HL-60/S4 treated with phorbol 12-myristate 13-acetate at 8.2 ng/mL for 4 days and 3 days (cell line): ENCODE data around the gene SERPINB7.

Experiments
- in situ Hi-C: fragments of 300-500 bp; cut with MboI; formaldehyde crosslinking; loops from 2 replicates; pipeline ENCODE4 v1.15.0; 2022; ENCODE audit warnings: low sequenced_read_pairs

The SERPINB7 gene

DNA sequence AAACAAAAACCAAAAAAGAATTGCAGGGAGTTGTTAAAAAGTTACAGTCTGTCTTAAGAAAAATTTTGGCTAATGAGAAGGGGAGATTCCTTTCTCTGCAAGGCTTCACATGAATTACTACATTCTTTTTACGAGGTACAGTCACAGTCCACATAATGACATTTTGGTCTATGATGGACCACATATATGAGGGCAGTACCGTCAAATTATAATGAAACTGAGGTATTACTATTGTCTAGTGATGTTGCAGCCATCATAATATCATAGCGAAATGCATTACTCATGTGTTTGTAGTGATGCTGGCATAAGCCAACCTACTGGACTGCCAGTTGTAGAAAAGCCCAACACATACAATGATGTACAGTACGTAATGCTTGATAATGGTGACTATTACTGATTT, 12.5 kb downstream of the SERPINB7 start:
- in situ Hi-C loops: no loop called here

- in situ Hi-C loops: no loop called here
These were observed 13.4 kb downstream of the SERPINB7 start for GRCh38 chr18:63788447-63789096.

- in situ Hi-C loops: no loop called here
These were observed 14.1 kb downstream of the SERPINB7 start for GRCh38 chr18:63789327-63789726.

DNA sequence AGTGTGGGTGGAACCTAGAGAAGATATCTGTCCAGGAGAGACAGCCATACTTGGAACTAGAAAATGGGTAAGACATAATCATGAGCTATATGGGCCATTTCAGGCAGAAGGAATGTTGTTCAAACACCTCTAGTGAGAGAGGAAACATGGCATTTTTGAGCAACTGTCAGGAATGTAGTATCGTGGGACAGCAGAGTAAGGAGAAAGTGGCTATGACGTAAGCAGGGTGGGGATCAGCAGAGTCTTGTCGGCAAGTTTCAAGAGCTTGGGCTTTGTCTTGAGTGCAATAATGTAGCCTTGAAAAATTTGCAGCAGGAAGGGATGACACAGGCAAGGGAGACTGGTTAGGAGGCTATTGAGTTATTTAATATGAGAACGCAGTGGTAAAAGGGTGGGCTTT, 20.4 kb downstream of the SERPINB7 start:
- in situ Hi-C loops: no loop called here

DNA sequence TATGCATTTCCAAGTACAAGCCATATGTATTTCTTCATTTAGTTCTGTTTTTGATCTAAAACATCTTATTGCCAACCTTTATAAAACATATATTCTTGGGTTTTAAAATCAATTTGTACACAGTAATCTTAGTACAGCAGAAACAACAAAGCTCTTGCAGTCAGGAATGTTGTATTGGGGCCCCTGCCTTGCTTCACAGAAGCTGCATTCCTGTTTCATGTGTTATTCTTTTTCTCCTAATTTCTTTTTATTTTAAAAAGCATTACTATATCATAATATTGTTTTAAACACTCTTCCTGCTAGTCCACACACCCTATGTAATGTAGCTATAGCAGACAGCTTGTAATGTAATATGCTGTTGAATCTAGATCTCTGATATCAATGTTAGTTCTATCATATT, 24.0 kb downstream of the SERPINB7 start:
- in situ Hi-C loops: no loop called here

DNA sequence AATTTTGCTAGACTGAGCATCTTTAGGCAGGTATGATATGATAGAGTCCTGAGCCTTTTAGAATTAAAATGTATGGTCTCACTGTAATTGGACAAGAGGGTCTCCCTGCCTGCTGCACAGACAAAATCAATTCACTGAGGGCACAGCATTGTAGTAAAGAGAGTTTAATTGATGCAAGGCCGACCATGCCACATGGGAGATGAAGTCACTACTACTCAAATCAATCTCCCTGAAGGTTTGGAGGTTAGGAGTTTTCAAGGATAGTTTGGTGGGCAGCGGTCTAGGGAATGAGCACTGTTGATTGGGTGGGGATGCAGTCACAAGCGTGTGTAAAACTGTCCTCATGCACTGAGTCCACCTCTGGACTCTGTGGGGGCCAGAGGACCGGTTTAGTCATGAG, 26.1 kb downstream of the SERPINB7 start:
- in situ Hi-C loops: no loop called here

- in situ Hi-C loops: no loop called here
These were observed 32.9 kb downstream of the SERPINB7 start for GRCh38 chr18:63808125-63808524.

DNA sequence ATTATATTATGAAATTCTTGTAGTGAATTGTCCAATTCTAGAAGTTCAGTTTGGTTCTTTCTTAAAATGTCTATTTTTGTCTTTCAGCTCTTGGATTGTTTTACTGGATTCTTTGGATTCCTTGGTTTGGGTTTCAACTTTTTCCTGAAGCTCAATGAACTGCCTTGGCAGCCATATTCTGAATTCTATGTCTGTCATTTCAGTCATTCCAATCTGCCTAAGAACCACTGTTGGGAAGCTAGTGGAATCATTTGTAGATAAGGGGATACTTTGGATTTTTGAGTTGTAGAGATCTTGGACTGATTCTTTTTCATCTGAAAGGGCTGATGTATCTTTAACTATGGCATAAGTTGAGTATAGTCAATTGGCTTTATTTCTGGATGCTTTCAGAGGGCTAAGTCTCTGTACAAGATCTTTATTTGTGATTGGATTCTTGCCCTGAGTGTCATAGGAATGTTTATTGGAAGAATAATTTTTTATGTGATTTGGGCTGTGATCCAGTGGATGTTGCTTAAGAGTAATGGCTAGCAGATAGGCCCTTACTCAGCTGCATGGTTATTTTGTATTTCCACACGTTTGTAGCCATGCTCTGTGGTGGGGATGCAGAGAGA, 42.3 kb downstream of the SERPINB7 start:
- in situ Hi-C loops: no loop called here

DNA sequence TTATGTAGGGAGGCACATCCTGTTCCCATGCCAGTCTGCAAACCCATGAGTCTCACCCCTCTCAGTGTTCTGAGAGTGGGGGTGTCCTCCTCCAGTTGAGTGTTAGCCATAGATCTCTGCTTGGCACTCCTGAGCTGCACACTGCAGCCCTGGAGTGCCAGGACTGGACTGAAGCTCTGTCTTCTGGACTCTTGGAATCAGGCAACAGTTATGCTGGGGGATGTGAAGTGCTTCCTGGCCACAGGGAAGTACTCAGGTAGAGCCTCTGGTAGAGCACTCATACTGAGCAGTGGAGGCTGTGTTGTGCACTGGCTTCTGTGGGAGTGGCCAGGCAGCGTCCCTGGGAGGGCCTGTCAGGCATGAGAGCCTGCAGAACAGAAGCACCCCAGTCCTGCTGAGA, 43.0 kb downstream of the SERPINB7 start:
- in situ Hi-C loops: no loop called here

DNA sequence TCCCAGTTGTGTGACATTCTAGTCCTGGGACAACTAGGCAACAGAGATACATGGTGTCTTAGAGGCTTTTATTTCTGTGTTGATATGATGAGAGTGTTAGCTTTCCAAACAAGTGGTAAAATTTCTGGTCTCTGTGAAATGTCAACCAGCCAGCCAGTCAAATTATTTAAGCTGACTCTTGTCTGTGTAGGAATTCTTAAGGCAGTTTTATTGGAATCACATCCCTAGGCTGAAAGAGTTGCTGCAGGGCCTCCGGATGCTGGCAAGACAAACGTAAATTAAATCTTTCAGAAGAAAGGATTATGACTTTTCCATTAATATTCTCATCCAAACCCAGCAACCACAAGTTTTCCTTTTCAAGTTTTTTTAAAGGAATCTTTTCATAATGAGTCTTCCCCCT, 44.6 kb downstream of the SERPINB7 start:
- in situ Hi-C loops: no loop called here

GRCh38 chr18:63820694-63821093, 45.5 kb downstream of the SERPINB7 start:
- in situ Hi-C loops: no loop called here

GRCh38 chr18:63823516-63824219, 48.5 kb downstream of the SERPINB7 start:
- in situ Hi-C loops: no loop called here

DNA sequence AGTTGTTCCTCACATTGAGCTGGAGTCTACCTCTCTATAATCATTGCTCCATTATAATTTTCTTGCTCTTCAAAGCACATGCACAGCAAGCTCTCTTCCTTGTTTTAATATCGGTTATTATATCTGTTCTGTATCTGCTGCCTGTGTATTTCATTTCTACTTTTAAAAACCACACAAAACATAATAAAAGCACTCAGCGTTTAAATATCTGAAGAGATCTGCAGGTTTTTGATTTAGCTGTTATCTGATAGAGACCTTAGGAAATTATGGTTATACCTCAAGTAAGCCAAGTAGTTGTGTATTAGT, 49.0 kb downstream of the SERPINB7 start:
- in situ Hi-C loops: no loop called here

DNA sequence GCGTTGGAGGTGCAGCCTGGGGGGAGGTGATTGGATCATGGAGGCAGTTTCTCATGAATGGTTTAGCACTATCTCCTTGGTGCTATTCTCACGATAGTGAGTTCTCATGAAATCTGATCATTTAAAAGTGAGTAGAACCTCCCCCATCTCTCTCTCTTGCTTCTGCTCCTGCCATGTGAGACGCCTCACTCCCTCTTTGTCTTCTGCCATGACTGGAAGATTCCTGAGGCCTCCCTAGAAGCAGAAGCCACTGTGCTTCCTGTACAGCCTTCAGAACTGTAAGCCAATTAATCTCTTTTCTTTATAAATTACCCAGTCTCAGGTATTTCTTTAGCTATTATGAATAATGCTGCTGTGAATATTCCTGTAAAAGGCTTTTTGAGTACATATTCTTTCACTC, 52.9 kb downstream of the SERPINB7 start:
- in situ Hi-C loops: loop anchor here (25.0 kb wide), 1 partner anchor 316 kb away; no protein-coding TSS in a partner anchor

DNA sequence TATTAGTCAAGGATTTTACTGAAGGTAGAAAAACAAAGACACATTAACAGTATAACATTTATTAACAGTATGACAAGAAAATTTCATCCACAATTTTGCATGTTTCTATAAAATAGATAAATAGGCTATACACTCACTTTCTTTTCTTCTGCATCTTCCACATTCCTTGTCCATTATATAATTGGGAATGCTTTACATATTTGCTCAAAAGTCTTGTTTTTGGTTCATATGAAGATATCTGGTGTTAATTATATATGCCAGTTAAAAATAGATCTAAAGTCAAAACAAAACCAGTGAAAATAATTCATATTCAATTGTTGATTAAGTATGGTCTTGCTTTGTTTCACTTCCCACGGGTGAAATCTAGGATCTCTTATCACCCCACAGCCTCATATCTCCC, 53.4 kb downstream of the SERPINB7 start:
- in situ Hi-C loops: loop anchor here (25.0 kb wide), 1 partner anchor 316 kb away; no protein-coding TSS in a partner anchor

- in situ Hi-C loops: loop anchor here (25.0 kb wide), 1 partner anchor 318 kb away; no protein-coding TSS in a partner anchor
These were observed 54.7 kb downstream of the SERPINB7 start for GRCh38 chr18:63829886-63830285.

- in situ Hi-C loops: loop anchor here (25.0 kb wide), 1 partner anchor 319 kb away; no protein-coding TSS in a partner anchor
These were observed 56.0 kb downstream of the SERPINB7 start for GRCh38 chr18:63831080-63831788.

- in situ Hi-C loops: loop anchor here (25.0 kb wide), 1 partner anchor 320 kb away; no protein-coding TSS in a partner anchor
These were observed 57.3 kb downstream of the SERPINB7 start for GRCh38 chr18:63832470-63832869.

GRCh38 chr18:63834471-63835113, 59.4 kb downstream of the SERPINB7 start:
- in situ Hi-C loops: loop anchor here (25.0 kb wide), 1 partner anchor 322 kb away; no protein-coding TSS in a partner anchor

GRCh38 chr18:63836456-63836855, 61.2 kb downstream of the SERPINB7 start:
- in situ Hi-C loops: loop anchor here (25.0 kb wide), 1 partner anchor 324 kb away; no protein-coding TSS in a partner anchor

GRCh38 chr18:63837590-63837989, 62.4 kb downstream of the SERPINB7 start:
- in situ Hi-C loops: loop anchor here (25.0 kb wide), 1 partner anchor 325 kb away; no protein-coding TSS in a partner anchor
